Naive thymus-derived CD4-positive, alpha-beta T cell (primary cell): Measurements from ENCODE around the gene SLC25A17. TPM values are rescaled to one million over a fixed set of nuclear protein-coding genes. Genes with fewer than 3 reads are reported as not detected.
A peak's percentile ranks its signal among the peaks of the same experiment; 100 is the strongest.

Experiments
- ATAC-seq: fragments of 150-1000 bp; cut with Tn5 transposase; 2 replicates; pipeline ENCODE4 v1.10.0; 2021; ENCODE audit warnings: mild to moderate bottlenecking, moderate library complexity
- CTCF ChIA-PET: fragments of 350-600 bp; sonication (Branson Sonifier 250); formaldehyde crosslinking; loops from one replicate; lab custom pipeline; 2021; ENCODE audit warnings: antibody characterized with exemption; lab: Charles Lee
- POLR2A ChIA-PET: fragments of 350-600 bp; sonication (Branson Sonifier 250); formaldehyde crosslinking; loops from one replicate; lab custom pipeline; 2021; ENCODE audit warnings: antibody characterized with exemption, inconsistent platforms; lab: Charles Lee
- DNase-seq, 9 donors: peaks; one replicate each; pipeline versions ENCODE4 v3.0.0 to v3.0.0-alpha.2; 2020 to 2022; ENCODE audit warnings: mixed read lengths in 1 of 9
- H3K27ac ChIP-seq: one replicate; pipeline ENCODE4 v1.7.0; 2013; ENCODE audit warnings: mild to moderate bottlenecking, low read depth, low read length, moderate library complexity
- H3K27me3 ChIP-seq, 2 donors: one replicate each; pipeline ENCODE4 v1.7.0; 2013; ENCODE audit warnings: low read length in 2 of 2, mild to moderate bottlenecking in 2 of 2, moderate library complexity in 2 of 2; ENCODE audit not compliant: control insufficient read depth in 2 of 2, insufficient read depth in 2 of 2
- H3K36me3 ChIP-seq, 3 experiments: 1 replicate in 2 of 3; 2 replicates in 1 of 3; pipeline ENCODE4 v1.7.0; 2013; ENCODE audit warnings: low read length in 3 of 3, mild to moderate bottlenecking in 3 of 3, moderate library complexity in 1 of 3; ENCODE audit not compliant: insufficient read depth in 3 of 3, control insufficient read depth in 2 of 3
- H3K4me1 ChIP-seq, 2 donors: one replicate each; pipeline ENCODE4 v1.7.0; 2013; ENCODE audit warnings: low read length in 2 of 2, mild to moderate bottlenecking in 2 of 2, moderate library complexity in 1 of 2; ENCODE audit not compliant: control insufficient read depth in 2 of 2, insufficient read depth in 2 of 2
- H3K4me3 ChIP-seq: 2 replicates; pipeline ENCODE4 v1.7.0; 2013; ENCODE audit warnings: mild to moderate bottlenecking, low read length
- H3K9me3 ChIP-seq, 3 experiments: 1 replicate in 2 of 3; 2 replicates in 1 of 3; pipeline ENCODE4 v1.7.0; 2013; ENCODE audit warnings: low read length in 3 of 3; ENCODE audit not compliant: control insufficient read depth in 2 of 3
- H3K27ac Mint-ChIP-seq, 9 donors: one replicate each; pipeline ENCODE4 v1.8.0; 2020 to 2022; ENCODE audit warnings: mixed read lengths in 9 of 9, mild to moderate bottlenecking in 8 of 9, moderate library complexity in 5 of 9, inconsistent platforms in 2 of 9
- H3K27me3 Mint-ChIP-seq, 5 donors: one replicate each; pipeline ENCODE4 v1.8.0; 2021 to 2022; ENCODE audit warnings: mixed read lengths in 5 of 5, mild to moderate bottlenecking in 1 of 5
- H3K36me3 Mint-ChIP-seq, 5 donors: one replicate each; pipeline ENCODE4 v1.8.0; 2020 to 2022; ENCODE audit warnings: mixed read lengths in 5 of 5, mild to moderate bottlenecking in 3 of 5, inconsistent platforms in 1 of 5
- H3K4me1 Mint-ChIP-seq, 7 donors: one replicate each; pipeline ENCODE4 v1.8.0; 2020 to 2022; ENCODE audit warnings: mixed read lengths in 7 of 7, mild to moderate bottlenecking in 3 of 7, inconsistent platforms in 1 of 7
- H3K4me3 Mint-ChIP-seq, 10 donors: one replicate each; pipeline ENCODE4 v1.8.0; 2020 to 2022; ENCODE audit warnings: mild to moderate bottlenecking in 10 of 10, mixed read lengths in 10 of 10, moderate library complexity in 6 of 10, inconsistent platforms in 2 of 10
- H3K9me3 Mint-ChIP-seq, 11 donors: one replicate each; pipeline ENCODE4 v1.8.0; 2020 to 2022; ENCODE audit warnings: mixed read lengths in 11 of 11, mild to moderate bottlenecking in 4 of 11, inconsistent platforms in 1 of 11, moderate library complexity in 1 of 11
- intact Hi-C, 2 donors: fragments of 100-400 bp; cut with micrococcal nuclease; formaldehyde crosslinking; loops; one replicate each; pipeline ENCODE4 v1.15.1; 2023
- polyA plus RNA-seq, 2 donors: library from polyadenylated mRNA; unstranded; fragments of 300-500 nt; fragmentation: Illumina TruSeq; gene quantifications; one replicate each; pipeline ENCODE4 v1.2.3, GENCODE V29; 2021
- total RNA-seq, 6 experiments: library from RNA in 5 of 6; stranded (reverse) in 5 of 6; gene quantifications; 1 replicate in 5 of 6; 2 replicates in 1 of 6; pipeline ENCODE4 v1.2.3 and lab custom pipeline; 2021 to 2026

SLC25A17 gene
- total and polyA plus RNA-seq, 7 experiments from 2014 or later = 6.8 to 24.9 (median 14.2) TPM

- Histone ChIP-seq H3K4me3 (no peak overlapping the region), H3K36me3 (no peaks in the 10 kb centered on the region), H3K9me3 (no peaks in the 10 kb centered on the region), H3K27me3 (no peaks in the 10 kb centered on the region), H3K27ac (no peak overlapping the region), H3K4me1 (no peaks in the 10 kb centered on the region)
- intact Hi-C loops = no loop called here
- ChIA-PET POLR2A (no interaction called here), CTCF (interaction anchor here (0.6 to 8.8 kb wide), 5 partner anchors 18 to 113 kb away, joined by 3 to 145 read pairs (median 3); no protein-coding TSS in a partner anchor)
- DNase-seq (no peak), ATAC-seq (no peak)
- Mint-ChIP-seq H3K27ac (peak overlapping the region in 1 of 9 donors; percentile 10), H3K4me3 (no peak overlapping the region), H3K36me3 (no peaks in the 10 kb centered on the region), H3K9me3 (no peaks in the 10 kb centered on the region), H3K27me3 (no peaks in the 10 kb centered on the region), H3K4me1 (peaks cover 1 to 14% (median 5%) of the 10 kb centered on the region in 7 donors)
Observed at GRCh38 chr22:40758390-40758789, 60.8 kb downstream of the SLC25A17 start.

- intact Hi-C loops = no loop called here
- ChIA-PET CTCF (interaction anchor here (0.6 to 8.8 kb wide), 3 partner anchors 17 to 76 kb away, joined by 3 to 145 read pairs (median 3); no protein-coding TSS in a partner anchor), POLR2A (interaction anchor here (0.6 to 1.9 kb wide), 4 partner anchors 28 to 74 kb away, joined by 3 to 5 read pairs (median 3); no protein-coding TSS in a partner anchor)
- peaks cover 0 to 1% (median 0%) of the 10 kb centered on the region in 5 donors for H3K27me3 Mint-ChIP-seq
- H3K4me1 ChIP-seq = no peaks in the 10 kb centered on the region
- H3K36me3 ChIP-seq = no peaks in the 10 kb centered on the region
- H3K4me3 Mint-ChIP-seq = no peak overlapping the region
- no peak for DNase-seq
- no peak overlapping the region for H3K27ac Mint-ChIP-seq
- H3K4me1 Mint-ChIP-seq = peaks cover 0 to 10% (median 1%) of the 10 kb centered on the region in 7 donors
- H3K9me3 Mint-ChIP-seq = no peaks in the 10 kb centered on the region
- no peak overlapping the region for H3K4me3 ChIP-seq
- H3K36me3 Mint-ChIP-seq = no peaks in the 10 kb centered on the region
- no peaks in the 10 kb centered on the region for H3K9me3 ChIP-seq
- H3K27me3 ChIP-seq = no peaks in the 10 kb centered on the region
- no peak for ATAC-seq
- H3K27ac ChIP-seq = no peak overlapping the region
Observed at GRCh38 chr22:40757071-40757470, 62.1 kb downstream of the SLC25A17 start.

GRCh38 chr22:40753114-40753513, 66.0 kb downstream of the SLC25A17 start:
- CTCF ChIA-PET = interaction anchor here (2.2 kb wide), 1 partner anchor 70 kb away, joined by 10 read pairs; no protein-coding TSS in a partner anchor
- Mint-ChIP-seq H3K27ac (no peak overlapping the region), H3K4me3 (no peak overlapping the region), H3K4me1 (peaks cover 0 to 10% (median 0%) of the 10 kb centered on the region in 7 donors), H3K36me3 (peaks cover 0 to 1% (median 0%) of the 10 kb centered on the region in 5 donors), H3K27me3 (peaks cover 0 to 14% (median 0%) of the 10 kb centered on the region in 5 donors), H3K9me3 (peaks cover 0 to 6% (median 0%) of the 10 kb centered on the region in 11 donors)
- ATAC-seq (no peak), DNase-seq (no peak)
- Histone ChIP-seq H3K4me3 (no peak overlapping the region), H3K36me3 (no peaks in the 10 kb centered on the region), H3K9me3 (no peaks in the 10 kb centered on the region), H3K4me1 (no peaks in the 10 kb centered on the region), H3K27me3 (no peaks in the 10 kb centered on the region), H3K27ac (no peak overlapping the region)
- intact Hi-C loops = no loop called here
- POLR2A ChIA-PET = interaction anchor here (0.5 to 0.7 kb wide), 3 partner anchors 65 to 265 kb away, joined by 3 to 4 read pairs (median 3); no protein-coding TSS in a partner anchor

- H3K27me3 Mint-ChIP-seq = peaks cover 0 to 14% (median 0%) of the 10 kb centered on the region in 5 donors
- CTCF ChIA-PET = interaction anchor here (0.7 to 3.1 kb wide), 3 partner anchors 19 to 290 kb away, joined by 3 to 24 read pairs (median 5); no protein-coding TSS in a partner anchor
- H3K36me3 ChIP-seq = no peaks in the 10 kb centered on the region
- POLR2A ChIA-PET = interaction anchor here (0.6 to 1.3 kb wide), 3 partner anchors 10 to 212 kb away, joined by 3 to 5 read pairs (median 4); no protein-coding TSS in a partner anchor
- peaks cover 0 to 10% (median 0%) of the 10 kb centered on the region in 11 donors for H3K9me3 Mint-ChIP-seq
- H3K9me3 ChIP-seq = no peaks in the 10 kb centered on the region
- intact Hi-C loops = no loop called here
- H3K4me3 ChIP-seq = no peak overlapping the region
- no peak overlapping the region for H3K4me3 Mint-ChIP-seq
- H3K4me1 ChIP-seq = no peaks in the 10 kb centered on the region
- no peak overlapping the region for H3K27ac Mint-ChIP-seq
- ATAC-seq = no peak
- no peak overlapping the region for H3K27ac ChIP-seq
- peaks cover 0 to 1% (median 0%) of the 10 kb centered on the region in 5 donors for H3K36me3 Mint-ChIP-seq
- DNase-seq = no peak
- H3K4me1 Mint-ChIP-seq = peaks cover 0 to 10% (median 0%) of the 10 kb centered on the region in 7 donors
- H3K27me3 ChIP-seq = no peaks in the 10 kb centered on the region
Observed at GRCh38 chr22:40751250-40751649, 67.9 kb downstream of the SLC25A17 start.

- Mint-ChIP-seq H3K27ac (no peak overlapping the region), H3K4me1 (peaks cover 0 to 10% (median 0%) of the 10 kb centered on the region in 7 donors), H3K9me3 (peaks cover 0 to 10% (median 0%) of the 10 kb centered on the region in 11 donors), H3K27me3 (peaks cover 0 to 14% (median 0%) of the 10 kb centered on the region in 5 donors), H3K36me3 (peaks cover 0 to 1% (median 0%) of the 10 kb centered on the region in 5 donors), H3K4me3 (no peak overlapping the region)
- no peaks in the 10 kb centered on the region for H3K9me3 ChIP-seq
- ChIA-PET CTCF (interaction anchor here (0.6 to 3.1 kb wide), 4 partner anchors 34 to 450 kb away, joined by 3 to 24 read pairs (median 3); no protein-coding TSS in a partner anchor), POLR2A (interaction anchor here (0.6 kb wide), 2 partner anchors 14 to 41 kb away, joined by 3 read pairs; no protein-coding TSS in a partner anchor)
- H3K27ac ChIP-seq = no peak overlapping the region
- no peaks in the 10 kb centered on the region for H3K27me3 ChIP-seq
- H3K4me1 ChIP-seq = no peaks in the 10 kb centered on the region
- no peak for DNase-seq
- intact Hi-C loops = no loop called here
- H3K36me3 ChIP-seq = no peaks in the 10 kb centered on the region
- ATAC-seq = no peak
- no peak overlapping the region for H3K4me3 ChIP-seq
Observed at GRCh38 chr22:40749829-40750228, 69.3 kb downstream of the SLC25A17 start.

- DNase-seq (no peak), ATAC-seq (no peak)
- Histone ChIP-seq H3K4me1 (no peaks in the 10 kb centered on the region), H3K27me3 (no peaks in the 10 kb centered on the region), H3K27ac (no peak overlapping the region), H3K4me3 (no peak overlapping the region), H3K36me3 (no peaks in the 10 kb centered on the region), H3K9me3 (no peaks in the 10 kb centered on the region)
- Mint-ChIP-seq H3K27ac (peak overlapping the region in 1 of 9 donors; percentile 25), H3K27me3 (peaks cover 0 to 14% (median 0%) of the 10 kb centered on the region in 5 donors), H3K4me1 (peaks cover 0 to 10% (median 0%) of the 10 kb centered on the region in 7 donors), H3K4me3 (no peak overlapping the region), H3K9me3 (peaks cover 0 to 10% (median 0%) of the 10 kb centered on the region in 11 donors), H3K36me3 (peaks cover 0 to 1% (median 0%) of the 10 kb centered on the region in 5 donors)
- ChIA-PET POLR2A (interaction anchor here (0.6 to 1.0 kb wide), 2 partner anchors 40 to 63 kb away, joined by 3 read pairs; no protein-coding TSS in a partner anchor), CTCF (interaction anchor here (0.6 to 0.7 kb wide), 2 partner anchors 13 to 66 kb away, joined by 3 read pairs; no protein-coding TSS in a partner anchor)
- intact Hi-C loops = no loop called here
Observed at GRCh38 chr22:40748388-40749355, 70.5 kb downstream of the SLC25A17 start.
